ENCODE results near the gene CAMK1D.
"Not testable (repeated sequence)": the region's sequence is repeated elsewhere in the genome, so short reads cannot be mapped to it uniquely, and the experiment has no call there.

The CAMK1D gene

GRCh38 chr10:12431151-12432101 lies 82.1 kb downstream of the CAMK1D start:
- no peak for DNase-seq (ENCODE audit: low spot score)

GRCh38 chr10:12432402-12433189 lies 83.2 kb downstream of the CAMK1D start:
- no peak for DNase-seq (ENCODE audit: low spot score)

- no peak for DNase-seq (ENCODE audit: low spot score)
These were observed 84.9 kb downstream of the CAMK1D start for GRCh38 chr10:12434277-12434676.

GRCh38 chr10:12434677-12435076 lies 85.3 kb downstream of the CAMK1D start:
- not testable (repeated sequence) for DNase-seq (ENCODE audit: low spot score)

- no peak for DNase-seq (ENCODE audit: low spot score)
These were observed 86.0 kb downstream of the CAMK1D start for GRCh38 chr10:12435348-12435747.

GRCh38 chr10:12438919-12439692 lies 89.8 kb downstream of the CAMK1D start:
- DNase-seq (ENCODE audit: low spot score), result no peak

- not testable (repeated sequence) for DNase-seq (ENCODE audit: low spot score)
These were observed 90.4 kb downstream of the CAMK1D start for GRCh38 chr10:12439767-12440166.

GRCh38 chr10:12443026-12443425 lies 93.7 kb downstream of the CAMK1D start:
- no peak for DNase-seq (ENCODE audit: low spot score)

- no peak for DNase-seq (ENCODE audit: low spot score)
These were observed 95.8 kb downstream of the CAMK1D start for GRCh38 chr10:12444981-12445700.

GRCh38 chr10:12445701-12446334 lies 96.5 kb downstream of the CAMK1D start:
- DNase-seq (ENCODE audit: low spot score), result no peak

- DNase-seq (ENCODE audit: low spot score), result no peak
These were observed 99.0 kb downstream of the CAMK1D start for GRCh38 chr10:12448340-12448728.

- no peak for DNase-seq (ENCODE audit: low spot score)
These were observed 99.5 kb downstream of the CAMK1D start for GRCh38 chr10:12448729-12449391.

GRCh38 chr10:12455318-12455717 lies 106.0 kb downstream of the CAMK1D start:
- no peak for DNase-seq (ENCODE audit: low spot score)

- DNase-seq (ENCODE audit: low spot score), result no peak
These were observed 106.4 kb downstream of the CAMK1D start for GRCh38 chr10:12455766-12456165.

- no peak for DNase-seq (ENCODE audit: low spot score)
These were observed 110.0 kb downstream of the CAMK1D start for GRCh38 chr10:12459340-12459739.

- no peak for DNase-seq (ENCODE audit: low spot score)
These were observed 110.4 kb downstream of the CAMK1D start for GRCh38 chr10:12459762-12460161.

GRCh38 chr10:12463459-12463838 lies 114.1 kb downstream of the CAMK1D start:
- no peak for DNase-seq (ENCODE audit: low spot score)

GRCh38 chr10:12465385-12466136 lies 116.2 kb downstream of the CAMK1D start:
- no peak for DNase-seq (ENCODE audit: low spot score)

- DNase-seq (ENCODE audit: low spot score), result no peak
These were observed 117.5 kb downstream of the CAMK1D start for GRCh38 chr10:12466704-12467305.
